A204.1 (cell line): ENCODE results near the gene CCDC102A.

Experiments used
- FAIRE-seq: peaks from 2 replicates; lab custom pipeline; 2012; peaks lifted over from hg19 to GRCh38; lab: Jason Lieb, UNC

Gene CCDC102A

DNA sequence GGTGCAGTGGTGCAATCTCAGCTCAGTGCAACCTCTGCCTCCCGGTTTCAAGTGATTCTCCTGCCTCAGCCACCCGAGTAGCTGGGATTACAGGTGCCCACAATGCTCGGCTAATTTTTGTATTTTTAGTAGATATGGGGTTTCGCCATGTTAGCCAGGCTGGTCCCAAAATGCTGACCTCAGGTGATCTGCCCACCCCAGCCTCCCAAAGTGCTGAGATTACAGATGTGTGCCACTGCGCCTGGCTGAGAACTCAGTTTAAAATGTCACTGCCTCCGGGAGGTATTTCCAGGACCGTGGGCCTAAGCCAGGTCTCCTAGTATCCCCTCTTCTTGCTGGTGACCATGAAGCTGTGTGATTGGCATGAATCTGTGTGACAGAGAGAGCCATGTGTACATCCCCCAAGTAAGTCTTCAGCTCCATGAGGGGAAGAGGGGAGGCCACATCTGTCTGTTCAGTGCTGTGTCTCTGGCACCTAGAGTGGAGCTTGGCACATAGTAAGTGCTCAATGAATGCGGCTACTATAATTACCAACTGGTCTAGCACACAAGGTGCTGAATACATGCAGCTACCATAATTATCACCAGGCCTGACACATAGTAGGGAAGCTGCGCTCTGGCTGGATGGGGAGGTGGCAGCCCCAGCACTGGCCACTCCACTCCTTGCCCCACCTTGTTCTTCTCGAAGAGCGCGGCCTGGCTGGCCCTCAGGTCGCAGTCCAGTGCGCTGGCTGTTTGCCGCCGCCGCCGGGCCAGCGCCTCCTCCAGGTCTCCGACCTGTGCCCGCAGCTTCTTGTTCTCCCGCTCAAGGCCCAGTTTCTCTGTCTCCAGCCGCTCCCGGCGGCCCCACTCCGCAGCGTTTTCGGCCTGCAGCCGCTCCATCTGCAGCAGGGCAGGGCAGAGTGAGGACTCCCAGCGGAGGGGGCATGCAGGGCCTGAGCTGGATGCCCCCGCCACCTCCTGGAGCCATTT is 18.7 kb downstream of the CCDC102A start:
- FAIRE-seq = no peak

DNA sequence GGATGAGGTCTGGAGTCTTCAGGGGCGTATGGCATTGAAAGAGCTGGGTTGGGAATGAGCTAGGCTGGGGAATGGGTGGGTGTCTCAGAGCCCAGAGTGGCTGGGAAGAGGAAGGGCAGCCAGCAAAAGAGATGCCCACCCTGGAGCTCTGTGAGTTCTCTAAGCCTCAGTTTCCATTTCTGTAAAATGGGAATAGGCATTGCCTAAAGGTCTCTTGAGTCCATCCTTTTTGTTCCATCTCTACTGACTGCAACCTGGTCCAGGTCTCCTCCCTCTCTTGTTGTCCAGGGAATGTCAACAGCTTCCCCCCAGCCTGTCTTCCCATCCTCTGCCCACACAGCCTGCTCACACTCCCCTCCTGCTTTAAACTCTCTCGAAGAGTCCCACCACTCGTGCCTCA is 19.6 kb downstream of the CCDC102A start:
- FAIRE-seq = no peak

DNA sequence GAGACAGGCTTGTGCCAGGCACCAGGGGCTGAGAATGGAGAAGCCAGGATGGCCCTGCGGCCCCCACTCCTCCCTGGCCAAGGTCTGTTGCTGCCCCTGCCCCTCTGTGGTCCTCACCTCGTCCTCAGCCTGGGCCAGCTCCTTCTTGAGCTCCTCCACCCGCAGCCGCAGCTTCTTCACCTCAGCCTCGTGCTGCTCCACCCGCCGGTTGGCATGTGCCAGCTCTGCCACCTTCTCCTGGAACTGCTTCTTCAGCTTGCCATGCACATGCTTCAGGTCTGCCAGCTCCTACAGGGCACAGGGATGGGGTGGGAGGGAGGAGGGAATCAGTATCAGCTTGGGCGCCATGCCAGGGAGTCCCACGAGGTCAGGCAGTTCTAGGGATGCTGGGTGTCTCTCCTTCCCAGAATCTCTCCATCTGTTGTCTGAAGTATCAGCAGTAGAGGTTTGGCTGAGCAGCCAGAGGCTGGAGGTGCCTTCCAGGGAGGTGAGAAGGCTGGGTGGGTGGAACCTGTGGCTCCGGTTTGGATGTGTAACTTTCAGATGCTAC is 20.1 kb downstream of the CCDC102A start:
- no peak for FAIRE-seq

DNA sequence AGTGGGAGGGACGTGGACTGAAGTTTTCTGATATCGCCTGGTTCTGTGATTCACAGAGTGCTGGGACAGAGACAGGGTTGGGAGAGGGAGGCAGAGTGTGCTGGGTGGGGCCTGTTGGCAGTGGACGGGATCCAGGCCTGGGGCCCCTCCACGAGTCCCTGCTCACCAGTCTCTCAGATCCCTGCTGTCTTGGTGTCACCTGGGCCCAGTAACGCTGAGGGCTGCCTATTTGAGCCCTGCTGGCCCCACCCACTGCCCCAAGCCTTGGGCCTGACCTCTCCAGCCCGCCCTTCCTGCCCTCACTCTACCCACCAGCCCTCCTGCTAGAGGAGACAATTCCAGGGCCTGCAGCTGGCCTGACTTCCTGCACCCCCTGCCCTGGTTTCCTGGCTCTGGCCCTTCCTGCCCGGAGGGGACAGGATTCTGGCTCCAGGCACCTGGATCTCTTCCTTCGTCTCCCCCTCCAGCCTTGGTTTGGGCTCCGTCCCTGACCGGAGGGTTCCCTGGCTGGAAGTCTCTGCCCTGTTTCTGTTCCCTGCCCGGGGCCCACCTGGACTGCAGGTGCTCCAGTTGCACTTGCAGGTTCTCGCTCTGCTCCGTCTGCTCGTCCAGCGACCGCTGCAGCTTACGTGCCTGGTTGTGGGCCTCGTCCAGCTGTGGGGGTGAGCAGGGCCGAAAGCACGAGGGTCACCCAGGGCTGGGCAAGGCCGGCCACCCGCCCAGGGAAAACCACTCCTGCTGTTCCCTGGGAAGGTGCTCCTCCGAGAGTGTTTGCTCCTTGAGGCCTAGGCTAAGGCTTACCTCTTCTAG is 21.4 kb downstream of the CCDC102A start:
- no peak for FAIRE-seq

DNA sequence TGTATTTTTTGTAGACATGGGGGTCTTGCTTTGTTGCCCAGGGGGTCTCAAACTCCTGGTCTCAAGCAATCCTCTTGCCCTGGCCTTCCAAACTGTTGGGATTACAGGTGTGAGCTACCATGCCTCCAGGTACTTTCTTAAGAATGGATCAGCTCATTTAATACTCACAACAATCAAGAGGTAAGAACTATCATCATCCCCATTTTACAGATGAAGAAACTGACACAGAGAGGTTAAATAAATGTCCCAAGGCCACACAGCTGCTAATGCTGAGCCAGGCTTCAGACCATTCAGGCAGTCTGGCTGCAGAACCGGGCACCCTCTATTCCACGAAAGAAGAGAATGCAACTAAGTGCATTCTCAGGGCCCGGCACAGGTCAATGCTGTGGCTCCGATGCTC is 22.0 kb downstream of the CCDC102A start:
- FAIRE-seq = no peak

DNA sequence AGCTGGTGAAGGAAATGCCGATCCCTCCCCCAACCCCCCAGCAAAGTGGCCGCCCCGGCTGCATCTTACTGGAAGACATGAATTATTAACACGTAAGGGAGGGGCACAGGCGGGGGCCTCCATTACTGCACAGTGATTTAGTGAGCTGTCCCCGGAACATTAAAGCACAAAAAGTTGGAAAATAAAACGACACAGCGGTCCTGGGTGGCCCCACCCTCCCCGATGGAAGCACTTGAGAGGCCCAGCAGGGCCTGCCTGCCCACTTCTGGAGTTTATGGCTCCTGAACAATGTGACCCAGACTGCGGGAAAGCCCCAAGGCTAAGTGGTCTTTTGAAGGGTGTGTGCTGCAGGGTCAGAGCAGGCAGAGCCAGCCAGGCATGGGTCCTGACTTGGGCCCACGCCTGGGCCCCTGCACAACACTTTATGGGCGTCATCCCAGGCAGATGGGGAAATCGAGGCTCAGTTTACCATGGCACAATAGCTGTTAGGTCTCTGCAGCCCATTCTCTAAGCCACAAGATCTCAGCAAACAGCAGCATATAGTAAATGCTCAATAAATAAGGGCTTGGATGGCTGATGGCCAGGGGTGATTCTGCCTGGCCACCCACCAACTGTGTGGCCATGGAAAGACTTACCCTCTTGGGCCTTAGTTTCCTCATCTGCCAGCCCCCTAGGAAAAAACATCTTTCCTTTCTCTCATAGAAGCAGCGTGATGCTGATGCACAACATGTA is 22.8 kb downstream of the CCDC102A start:
- no peak for FAIRE-seq

DNA sequence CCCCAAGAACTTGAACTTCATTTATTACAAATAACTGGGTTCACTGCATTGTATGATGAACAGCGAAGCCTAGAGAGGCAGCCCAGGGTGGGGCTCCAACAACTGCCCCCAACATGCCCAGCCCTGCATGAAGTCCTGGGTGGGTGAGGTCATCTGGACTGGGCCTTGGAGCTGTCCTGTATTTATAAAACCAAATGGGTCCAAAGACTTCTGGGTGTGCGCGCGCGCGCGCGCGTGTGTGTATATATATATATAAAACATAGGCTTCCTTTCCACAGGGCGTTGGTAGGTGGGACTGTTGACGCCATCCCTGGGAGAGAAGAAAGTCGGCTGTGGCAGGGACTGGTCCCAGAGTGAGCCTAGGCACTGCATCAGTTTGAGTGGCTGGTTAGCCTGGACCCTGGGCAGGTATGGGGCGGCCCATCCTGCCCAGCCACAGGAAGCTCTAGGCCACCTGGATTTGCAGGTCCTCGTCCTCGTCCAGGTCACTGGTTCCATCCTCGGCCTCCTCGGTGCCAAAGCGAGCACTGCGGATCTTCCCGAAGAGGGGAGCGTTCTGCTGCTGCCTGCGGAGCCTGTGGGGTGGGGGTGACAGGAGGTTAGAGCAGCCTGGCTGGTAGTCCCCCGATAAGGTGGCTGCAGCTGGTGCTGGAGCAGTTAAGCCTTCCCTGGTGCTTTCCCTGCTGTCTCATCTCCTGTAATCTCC is 23.9 kb downstream of the CCDC102A start:
- FAIRE-seq = no peak

DNA sequence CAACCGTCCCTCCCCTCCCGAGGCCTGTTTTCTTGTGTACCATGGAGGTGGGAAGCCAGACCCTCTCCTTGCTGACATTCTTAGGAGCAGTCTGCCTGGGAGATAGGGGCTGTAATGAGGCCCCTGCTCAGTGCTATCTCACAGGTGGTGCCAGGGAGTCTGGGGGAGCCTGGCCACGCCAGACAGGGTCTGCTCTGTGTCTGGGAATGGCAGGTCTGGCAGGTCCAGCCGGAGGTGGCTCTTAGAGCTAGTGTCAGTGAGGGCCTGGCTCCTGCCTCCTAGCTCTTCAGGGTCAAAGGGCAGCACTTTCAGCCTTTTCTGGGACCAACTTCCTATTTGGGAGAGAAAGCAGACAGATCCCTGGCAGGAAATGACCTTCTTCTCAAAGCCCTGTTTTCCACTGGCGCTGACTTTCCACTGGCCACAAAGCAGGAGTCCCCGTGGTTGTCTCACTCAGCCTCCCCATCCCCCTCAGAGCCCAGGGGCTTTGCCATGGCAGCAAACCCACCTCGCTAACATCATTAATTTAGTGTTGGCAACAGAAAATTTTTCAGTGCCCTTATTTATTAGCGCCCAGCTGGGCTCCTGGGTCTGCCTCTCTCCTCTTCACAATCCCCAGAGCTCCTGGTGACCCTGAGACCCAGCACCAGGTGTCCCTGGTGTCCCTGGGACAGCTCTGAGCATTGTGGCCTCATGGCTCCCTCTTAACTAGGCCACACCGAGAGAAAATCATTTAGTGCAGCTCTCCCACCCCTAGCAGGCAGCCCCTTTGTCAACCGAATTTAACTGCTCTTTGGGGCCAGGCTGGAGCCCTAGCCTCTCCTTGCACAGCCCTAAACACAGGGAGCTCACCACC is 26.1 kb downstream of the CCDC102A start:
- no peak for FAIRE-seq

DNA sequence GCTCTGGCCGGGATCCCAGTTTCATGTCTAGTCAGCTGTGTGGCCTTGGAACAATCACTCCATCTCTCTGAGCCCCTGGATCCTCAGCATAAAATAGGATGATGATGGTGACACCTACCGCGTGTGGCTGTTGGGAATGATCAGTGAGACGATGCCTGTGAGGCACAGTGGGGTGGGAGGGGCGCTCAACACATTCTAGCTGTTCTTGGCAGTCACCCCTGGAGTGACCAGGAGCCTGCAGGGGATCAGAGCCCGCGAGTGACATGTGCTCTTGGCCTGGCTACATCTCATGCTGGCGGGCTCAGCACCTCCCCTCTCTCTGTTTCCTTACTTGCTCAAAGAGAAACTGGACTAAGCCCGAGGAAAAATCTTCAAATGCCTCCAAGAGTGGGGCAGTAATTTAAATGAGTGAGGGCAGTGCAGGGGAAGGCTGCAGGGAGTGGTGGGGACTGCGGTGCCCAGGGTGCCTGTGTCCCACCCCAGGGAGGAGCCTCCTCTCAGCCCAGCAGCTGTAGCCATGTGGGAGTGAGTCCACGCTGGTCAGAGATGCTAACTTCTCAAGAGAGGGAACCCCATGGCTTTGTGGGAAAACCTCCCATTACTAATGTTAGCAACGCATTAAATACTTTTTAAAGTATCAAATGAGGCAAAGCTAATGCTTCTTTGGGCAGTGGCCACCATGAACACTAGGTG is 27.0 kb downstream of the CCDC102A start:
- FAIRE-seq = no peak

DNA sequence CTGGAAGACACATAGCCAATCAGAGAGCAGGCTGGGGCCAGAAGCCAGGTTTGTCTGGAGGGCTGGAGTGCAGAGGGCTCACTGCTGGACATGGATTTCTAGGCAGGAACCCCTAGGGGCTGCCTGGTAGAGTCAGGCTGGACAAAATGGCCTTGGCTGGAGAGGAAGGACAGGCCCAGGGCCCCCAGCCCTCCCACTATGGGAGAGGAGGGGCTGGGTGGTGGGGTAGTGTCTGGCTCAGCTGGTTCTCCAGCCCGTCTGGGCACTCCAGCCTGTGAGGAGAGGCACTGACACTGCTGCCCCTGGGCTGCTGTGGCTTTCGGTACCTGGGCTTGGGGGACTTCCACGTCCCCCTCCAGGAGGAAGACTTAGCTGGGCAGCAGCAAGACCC is 28.3 kb downstream of the CCDC102A start:
- FAIRE-seq = no peak

DNA sequence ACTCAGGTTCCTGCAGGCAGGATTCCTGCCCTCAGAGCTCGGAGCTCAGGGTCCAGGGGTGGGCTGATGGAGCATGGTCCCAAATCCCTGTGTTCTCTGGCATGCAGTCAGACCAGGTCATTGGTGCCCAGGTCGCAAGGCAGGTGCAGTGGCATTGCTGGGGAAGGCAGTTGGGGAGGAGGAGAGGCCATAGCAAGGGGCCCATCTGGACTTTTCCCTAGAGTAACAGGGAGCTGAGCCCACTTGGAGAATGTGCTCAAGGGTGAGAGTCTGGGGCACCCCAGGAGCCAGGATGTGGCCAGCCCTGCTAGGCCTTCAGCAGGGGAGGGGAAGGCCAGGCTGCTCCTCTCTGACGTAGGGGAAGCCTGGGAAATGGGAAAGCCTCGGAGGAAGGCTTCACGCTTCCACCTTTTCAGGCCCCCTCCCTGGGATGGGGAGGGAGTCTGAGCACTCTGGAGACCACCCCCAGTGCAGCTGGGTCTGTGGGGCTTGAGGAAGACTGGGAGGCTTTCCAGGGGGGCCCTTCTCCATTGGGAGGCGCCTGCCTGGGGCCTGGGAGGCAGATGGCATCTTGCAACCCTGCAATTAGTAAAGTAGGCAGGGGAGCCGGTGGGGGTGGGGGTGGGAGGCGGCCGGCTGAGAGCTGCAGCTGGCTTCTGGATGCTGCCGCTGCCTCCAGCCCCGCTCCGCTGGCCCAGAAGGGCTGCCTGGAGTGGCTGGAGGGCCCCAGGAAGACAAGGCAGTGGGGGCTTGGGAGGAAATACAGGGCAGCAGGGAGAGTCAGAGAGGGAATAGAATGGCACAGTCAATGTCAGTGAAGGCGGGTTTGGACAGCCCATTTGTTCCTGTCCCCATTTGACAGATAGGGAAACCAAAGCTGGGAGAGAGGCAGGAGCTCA is 29.0 kb downstream of the CCDC102A start:
- FAIRE-seq = no peak

DNA sequence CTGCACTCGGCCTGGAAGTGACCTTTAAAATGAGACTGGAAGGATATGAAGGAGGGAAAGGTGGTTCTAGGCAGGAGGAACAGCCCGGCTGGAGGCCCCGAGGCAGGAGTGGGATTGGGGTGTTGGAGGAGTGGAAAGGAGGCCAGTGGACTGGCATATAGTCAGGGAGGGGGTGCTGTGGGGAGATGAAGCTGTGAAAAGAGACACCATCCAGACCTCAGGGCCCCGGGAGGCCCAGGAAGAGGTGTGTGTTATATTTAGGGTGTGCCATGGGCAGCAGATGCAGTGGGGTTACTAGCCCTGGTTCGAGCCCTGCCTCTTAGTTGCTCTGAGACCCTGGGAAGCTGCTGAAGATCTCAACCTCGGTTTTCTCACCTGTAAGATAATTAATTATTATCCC is 31.2 kb downstream of the CCDC102A start:
- no peak for FAIRE-seq

DNA sequence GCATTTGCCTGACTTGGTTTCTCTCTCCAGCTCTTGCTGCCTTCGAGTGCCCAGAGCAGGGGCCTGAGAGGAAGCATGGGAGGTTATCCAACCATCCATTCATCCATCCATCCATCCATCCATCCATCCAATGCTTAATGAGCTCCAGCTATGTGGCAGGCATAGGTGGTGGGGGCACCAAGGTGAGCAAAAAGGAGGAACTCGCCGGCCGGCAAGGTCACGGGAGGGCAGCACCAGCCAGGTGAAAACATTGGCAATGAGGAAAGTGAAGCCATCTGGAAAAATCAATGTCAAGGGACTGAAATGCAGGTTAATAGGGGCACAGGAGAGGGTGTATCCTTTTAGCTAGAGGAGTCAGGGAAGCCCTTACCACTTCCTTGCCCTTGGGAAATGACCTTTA is 31.9 kb downstream of the CCDC102A start:
- FAIRE-seq = no peak

DNA sequence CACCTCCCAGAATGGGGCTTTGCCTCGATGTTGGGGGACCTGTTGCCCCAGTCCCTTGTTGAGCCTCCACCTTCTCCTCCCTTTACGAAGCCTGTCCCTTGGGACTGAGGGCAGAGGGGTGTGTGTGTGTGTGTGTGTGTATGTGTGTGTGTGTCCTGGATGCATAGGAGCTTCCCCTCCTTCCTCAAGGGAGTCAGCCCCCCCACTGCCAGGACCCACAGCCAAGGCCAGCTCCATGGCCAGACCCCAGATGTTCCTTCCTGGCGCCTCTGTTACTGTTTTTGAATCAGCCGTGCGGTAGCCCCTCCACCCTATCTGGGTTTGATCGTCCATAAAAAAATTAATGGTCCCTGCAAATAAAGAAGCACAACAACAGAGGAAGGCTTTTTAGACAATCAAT is 32.4 kb downstream of the CCDC102A start:
- FAIRE-seq = no peak

DNA sequence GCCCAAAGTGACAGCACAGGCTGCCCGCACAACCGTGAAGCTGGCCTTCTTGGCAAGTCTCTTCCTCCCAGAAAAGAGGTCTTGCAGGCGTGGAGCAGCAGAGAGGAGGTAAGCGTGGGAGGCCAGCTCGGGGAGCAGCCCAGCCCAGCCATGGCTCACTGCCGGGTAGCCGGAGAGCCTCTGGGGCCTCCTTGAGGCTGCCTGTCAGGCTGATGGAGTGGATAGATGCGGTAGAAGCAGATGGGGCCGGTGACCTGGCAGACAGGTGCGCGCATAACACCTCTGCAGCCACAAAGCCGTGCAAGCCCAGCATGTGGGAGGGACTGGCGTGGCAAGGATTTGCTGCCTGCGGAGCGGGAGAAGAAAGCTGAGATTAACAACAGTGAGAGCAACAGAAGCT is 33.0 kb downstream of the CCDC102A start:
- FAIRE-seq = no peak

DNA sequence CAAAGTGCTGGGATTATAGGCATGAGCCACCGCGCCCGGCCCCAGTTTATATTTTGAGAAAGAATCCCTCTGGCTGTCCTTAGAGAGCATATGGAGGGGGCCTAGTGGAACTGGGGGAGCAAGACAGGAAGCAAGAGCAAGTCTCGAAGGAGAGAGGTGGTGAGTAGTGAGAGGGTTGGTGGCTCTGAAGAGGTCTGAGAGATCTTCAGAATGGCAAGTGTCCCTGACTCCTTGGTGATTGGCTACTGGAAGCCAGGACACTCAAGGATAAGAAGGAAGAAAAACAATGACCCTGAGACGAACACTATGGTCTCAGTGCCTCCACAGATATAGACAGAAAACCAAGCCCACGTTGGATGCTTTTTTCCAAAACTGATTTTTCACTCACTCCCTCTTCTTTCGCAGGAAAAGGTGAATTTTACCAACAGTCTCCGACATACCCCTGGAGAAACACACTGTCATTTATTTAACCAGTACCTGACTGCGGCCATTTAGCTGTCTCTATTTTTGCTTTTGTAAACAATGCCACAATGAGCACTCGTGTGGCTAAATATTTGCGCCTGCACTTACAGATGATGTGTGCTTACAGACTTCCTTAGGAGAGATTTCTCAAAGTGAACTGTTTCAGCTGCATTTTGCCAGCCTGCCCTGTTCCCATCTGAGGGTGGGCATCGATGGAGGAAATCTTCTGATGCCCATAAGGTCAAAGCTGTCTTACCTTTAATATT is 34.2 kb downstream of the CCDC102A start:
- no peak for FAIRE-seq

DNA sequence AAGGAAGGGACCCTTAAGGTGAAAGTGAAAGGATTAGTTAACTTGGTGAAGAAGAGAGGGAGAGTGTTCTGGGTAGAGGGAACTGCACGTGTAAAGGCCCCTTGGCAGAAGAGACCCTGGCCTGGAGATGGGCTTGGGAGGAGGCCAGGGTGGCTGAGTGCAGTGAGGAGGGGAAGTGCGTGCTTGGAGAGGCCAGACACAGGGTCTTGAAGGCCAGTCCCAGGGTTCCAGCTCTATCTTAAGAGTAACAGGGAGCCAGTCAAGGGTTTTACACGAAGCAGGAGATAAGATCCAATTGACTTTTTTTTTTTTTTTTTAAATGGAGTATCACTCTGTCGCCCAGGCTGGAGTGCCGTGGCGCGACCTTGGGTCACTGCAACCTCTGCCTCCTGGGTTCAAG is 34.9 kb downstream of the CCDC102A start:
- no peak for FAIRE-seq

DNA sequence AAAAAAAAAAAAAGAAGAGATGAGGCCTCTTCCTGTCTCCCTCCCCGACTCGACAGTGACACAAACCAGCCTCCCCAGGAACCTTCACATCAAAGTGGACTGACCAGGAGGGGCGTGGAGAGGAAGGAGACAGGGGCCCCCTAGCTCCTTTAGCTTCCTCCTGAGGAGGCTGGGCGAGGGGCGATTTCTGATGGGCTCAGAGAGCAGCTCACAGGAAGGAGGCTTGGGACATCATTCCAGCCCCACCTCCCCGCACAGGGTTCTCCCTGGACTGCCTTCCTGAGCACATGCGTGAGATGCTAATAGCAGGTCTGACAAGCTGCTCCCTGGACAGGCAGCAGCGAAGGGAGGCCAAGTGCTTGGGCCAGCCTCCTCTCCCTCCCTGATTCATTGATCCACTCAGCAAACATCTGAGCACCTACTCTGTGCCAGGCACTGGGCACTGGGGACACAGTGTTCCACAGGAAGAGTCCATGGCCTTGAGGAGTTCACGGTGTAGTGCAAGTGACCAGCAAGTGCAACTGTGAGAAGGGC is 35.7 kb downstream of the CCDC102A start:
- FAIRE-seq = no peak
